T-helper 22 cell (primary cell): ENCODE measurements around the gene CUX1.

ENCODE experiments used
- DNase-seq: peaks from one replicate; pipeline ENCODE4 v3.0.0-alpha.2; 2020; ENCODE audit warnings: low read depth

CUX1 gene

DNA sequence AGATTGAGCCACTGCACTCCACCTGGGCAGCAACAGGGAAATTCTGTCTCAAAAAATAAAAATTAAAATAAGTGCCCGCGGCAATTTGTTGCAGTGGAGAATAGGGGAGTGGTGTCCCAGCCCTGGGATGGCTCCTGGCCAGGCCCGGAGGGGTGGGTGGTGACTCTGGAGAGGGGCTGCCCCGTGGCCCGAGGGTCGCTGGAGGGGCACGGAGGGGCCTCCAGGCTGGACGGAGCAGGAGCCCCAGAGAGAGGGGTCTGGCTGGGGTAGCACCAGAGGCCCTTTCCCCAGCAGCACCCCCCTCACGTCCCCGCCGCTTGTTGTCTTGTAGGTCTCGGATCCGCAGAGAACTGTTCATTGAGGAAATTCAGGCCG is 430.6 kb downstream of the CUX1 start:
- no peak for DNase-seq

DNA sequence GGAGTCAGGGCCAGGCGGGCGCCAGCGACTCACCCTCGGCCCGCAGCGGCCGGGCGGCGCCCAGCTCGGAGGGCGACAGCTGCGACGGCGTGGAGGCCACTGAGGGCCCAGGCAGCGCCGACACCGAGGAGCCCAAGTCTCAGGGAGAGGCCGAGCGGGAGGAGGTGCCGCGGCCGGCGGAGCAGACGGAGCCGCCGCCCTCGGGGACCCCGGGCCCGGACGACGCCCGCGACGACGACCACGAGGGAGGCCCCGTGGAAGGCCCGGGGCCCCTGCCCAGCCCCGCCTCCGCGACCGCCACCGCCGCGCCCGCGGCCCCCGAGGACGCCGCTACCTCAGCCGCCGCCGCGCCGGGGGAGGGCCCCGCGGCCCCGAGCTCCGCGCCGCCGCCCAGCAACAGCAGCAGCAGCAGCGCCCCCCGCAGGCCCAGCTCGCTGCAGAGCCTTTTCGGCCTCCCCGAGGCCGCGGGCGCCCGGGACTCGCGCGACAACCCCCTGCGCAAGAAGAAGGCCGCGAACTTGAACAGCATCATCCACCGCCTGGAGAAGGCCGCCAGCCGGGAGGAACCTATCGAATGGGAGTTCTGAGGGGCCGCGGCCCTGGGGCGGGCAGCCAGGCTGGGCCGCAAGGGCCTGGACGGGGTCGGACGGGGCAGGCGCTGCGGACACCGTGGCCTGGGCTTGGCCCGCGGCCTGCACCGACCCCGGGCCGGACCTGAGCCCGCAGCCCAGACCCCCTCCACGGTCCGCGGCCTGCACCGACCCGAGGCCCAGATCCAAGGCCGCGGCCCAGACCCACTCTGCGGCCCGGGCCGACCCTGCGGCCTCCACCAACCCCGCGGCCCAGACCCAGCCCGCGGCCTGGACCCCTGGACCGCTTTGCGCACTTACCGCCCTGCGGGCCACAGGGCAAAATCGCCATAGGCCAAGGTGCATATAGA is 431.3 kb downstream of the CUX1 start:
- DNase-seq: no peak

DNA sequence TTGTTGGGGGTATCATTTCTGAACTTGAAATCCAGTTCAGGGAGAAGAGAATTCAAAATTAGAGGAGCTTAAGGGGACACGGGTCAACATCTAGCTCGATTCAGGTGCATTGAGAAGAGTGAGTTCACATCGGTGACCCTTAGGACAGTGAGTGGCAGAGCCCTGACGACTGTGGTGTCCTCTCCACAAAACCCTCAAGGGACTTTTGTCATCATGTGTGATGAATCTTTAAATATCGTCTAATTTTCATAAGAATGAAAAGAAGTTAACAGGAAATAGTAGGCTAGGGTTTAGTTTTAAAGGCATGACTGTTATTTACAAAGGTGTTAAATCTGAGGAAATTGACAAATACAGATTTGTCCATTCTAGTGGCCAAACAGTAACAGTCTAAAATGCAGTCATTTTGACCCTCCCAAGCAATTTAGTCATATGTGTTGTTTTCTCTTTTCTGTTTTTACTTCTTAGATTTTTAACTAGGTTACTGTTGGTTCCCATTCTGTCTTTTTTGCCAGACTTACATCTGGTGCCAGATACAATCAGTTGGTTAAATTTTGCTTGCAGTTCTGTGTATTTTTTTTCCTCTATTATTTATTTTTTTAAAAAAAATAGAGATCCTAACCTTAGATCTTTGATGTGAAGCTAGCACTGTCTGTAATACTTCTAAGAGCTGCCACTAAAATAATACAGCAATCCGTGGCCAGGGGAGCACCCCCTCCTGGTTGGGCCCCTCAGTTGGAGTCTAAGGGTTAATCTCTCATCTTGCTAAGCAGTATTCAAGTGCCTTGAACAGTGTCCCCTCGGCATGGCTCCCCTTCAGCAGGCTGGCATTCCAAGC is 434.3 kb downstream of the CUX1 start:
- no peak for DNase-seq

DNA sequence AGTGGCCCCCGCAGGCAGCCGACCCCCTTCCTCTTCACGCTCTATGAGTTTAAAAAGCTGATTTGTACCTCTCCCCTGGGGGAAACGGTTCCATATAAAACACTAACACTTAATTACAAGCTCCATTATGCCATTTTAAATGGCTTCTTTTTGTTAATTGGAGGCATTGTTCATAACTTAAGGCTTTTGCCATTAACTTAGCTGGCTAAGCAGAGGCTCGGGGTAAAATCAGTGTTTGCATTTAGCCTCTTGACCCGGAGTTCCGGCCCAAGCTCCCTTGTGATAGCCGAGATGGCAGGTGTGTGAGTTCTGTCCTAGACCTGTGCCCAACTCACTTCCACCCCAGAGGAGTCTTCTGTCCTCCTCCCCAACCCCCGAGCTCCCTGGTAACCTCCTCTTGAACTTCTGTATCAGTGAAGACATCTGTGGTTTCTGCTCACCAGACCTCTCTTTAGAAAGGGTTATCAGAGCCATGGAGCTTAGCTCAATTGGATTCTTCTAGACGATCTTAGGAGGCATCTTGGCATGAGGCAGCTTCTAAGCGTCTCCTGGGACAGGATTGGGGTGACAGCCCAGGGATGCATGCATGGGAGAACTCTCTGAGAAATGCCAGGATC is 435.0 kb downstream of the CUX1 start:
- DNase-seq: no peak

DNA sequence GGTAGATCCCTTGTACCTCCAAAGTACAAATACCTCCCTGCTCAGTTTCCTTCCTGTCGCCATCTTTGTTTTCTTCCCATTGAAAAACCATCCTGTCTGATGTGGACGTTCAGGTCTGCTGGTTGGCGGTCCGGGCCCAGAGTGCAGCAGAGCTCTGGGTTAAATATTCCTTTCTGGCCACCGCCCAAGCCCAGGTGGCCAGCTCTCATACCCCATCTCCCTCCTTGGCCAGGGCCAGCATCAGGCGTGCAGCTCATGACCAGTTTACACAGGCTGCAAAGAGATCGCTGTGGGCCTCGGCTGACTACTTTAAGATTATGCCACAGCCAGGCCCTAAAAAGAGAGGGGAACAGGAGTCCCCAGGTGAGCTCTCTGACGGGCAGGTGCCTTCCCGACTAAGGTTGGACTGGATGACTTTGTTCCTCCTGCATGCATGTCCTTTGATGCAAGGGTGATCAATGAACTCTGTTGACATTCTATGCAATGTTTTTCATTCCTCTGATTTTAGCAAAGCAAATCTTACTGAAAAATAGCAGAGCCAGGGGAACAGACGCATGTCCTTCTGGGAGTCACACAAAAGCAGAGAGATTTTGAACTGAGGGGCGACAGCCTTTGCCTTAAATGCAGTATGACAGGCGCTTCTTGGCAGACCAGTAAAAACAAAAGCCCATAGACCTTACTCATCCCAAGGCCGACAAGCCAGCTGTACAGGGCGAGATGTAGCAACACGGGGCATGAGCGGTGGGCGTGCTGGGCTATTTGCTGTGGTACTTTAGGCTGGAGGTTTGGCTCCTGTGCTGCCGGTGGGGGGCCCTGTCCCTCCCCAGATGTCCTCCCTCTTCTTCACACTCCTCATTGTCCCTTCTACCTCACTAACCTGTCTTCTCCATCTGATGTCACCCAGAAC is 435.9 kb downstream of the CUX1 start:
- DNase-seq: no peak

DNA sequence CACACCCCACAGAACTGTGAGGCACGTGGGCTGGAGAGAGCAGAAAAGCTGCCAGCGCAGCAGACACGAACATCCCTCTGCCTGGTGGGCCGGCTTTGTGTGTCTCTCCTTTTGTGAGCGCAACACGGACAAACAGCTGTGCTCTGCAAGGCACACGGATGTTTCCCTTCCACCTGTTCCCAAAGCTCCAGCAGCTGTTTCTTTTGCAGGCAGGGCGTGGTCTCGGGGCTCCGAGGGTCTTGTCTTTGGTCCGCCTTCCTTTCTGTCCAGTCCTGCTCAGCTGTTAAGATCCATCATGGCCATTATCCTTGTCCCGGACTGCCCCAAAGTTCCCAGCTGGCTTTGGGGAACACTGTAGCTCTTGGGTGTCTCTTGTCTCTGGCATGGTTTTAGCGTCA is 436.5 kb downstream of the CUX1 start:
- DNase-seq: no peak

DNA sequence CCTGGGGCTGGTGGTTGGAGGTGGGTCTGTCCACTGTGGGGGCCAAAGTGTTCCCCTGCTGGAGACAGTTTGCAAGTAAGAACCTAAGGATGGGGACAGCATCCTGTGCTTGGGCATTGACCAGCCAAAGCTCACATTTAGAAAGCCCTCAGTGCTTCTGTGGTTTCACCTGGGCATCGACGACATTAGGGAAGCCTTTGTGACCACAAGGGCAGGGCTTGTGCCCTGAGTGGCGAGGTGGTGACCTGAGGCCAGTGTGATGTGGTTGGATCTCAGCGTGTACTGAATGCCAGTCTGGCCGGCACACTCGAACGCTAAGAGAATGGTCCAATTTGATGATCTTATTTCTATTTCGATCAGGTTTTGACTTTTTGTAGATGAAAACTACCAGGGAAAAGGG is 437.1 kb downstream of the CUX1 start:
- no peak for DNase-seq

DNA sequence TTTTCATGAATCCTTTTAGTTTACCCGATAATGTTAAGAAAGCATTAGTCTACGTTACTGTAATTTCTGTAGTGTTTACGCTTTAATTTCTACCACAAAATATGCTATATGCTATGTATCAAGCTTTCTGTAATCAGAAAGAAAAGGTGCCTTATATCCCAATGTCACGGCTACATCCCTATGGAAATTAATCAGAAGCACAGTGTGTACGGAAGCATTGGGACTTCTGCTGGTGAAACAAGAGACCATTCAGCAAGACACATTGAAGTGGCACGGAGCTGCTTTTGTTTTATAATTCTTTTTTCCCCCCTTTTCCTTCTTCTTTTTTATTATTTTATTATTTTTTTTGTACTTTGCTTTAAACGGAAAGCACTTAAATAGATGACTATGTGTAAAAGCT is 438.1 kb downstream of the CUX1 start:
- no peak for DNase-seq

DNA sequence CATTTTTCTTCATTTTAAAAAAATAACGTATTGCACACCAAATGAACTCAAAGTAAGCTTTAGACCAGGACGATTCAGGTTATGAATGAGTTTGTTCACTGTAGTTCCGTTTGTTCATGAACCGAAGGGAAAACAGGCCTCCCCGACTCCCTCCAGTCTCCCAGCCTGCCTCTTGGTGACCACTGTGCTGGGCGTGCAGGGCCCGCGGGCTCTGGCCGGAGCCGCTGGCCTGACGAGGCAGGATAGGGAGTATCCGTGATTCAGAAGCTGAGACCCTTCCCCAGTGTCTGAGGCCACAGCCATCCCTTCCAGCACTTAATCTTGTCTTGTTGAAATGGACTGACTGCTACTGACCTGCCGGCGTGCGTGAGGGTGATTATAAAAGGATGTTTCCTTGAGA is 438.5 kb downstream of the CUX1 start:
- DNase-seq: no peak

DNA sequence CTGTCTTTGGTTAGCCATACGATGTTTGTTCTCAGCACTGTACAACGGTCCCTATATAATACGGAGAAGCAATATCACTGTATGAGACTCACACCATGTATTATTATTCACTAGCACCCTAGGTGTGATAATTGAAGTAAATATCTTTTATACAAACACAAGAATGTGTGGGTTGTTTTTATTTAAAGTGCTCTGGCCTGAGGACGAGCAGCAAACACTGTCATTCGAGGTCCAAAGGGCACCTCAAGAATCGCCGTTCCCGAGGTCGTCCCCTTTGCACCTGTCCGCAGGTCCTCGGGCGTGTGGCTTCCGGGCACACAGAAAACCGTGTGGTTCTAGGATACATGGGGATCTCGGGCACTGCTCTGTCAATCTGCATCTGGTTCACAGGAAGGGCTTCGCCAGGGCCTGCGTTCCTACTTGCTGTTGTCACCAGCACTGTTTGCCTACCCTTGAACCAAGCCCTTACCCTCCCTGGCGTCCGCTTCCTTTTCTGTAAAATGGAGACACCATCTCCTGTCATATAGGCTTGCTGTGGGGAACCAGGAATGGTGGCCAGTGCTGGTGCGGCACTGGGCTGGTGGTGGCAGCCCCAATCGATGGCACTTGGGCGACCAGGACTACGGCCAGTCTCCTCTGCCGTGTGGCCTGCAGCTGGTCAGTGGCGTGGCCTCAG is 440.8 kb downstream of the CUX1 start:
- no peak for DNase-seq

DNA sequence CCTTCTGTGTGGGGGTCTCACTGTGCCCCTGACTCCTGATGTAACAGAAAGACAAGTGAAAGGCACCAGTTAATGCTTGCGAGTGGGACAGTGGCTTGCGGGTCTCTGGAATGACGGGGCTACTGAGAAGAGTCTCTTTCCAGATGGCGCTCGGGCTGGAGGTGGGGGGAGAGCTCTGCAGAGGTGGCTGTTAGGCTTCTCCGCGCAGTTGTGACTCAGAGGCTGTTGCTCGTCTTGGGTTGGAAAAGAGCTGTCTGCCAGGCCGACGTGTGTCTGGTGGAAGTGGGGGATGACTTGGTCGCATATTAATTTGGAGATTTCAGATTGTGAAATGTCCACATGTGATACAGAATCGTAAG is 441.3 kb downstream of the CUX1 start:
- no peak for DNase-seq

DNA sequence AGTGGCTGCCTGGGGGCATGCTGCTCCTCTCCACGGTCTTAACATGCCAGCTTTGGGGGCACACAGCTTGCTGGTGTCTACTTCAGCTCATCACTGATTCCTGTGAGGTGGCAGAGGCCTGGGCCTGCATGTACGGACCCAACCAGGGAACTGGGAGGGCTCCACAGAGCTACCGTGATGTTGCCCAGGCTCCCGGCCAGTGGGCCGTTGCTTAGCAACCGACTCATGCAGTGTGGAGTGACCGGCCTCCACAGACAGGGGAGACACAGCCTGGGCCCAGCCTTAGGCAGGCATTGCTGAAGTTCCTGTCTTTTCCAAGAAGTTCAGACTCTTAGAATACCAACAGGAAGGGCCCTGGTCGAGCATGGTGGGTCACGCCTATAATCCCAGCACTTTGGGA is 443.4 kb downstream of the CUX1 start:
- DNase-seq: no peak

DNA sequence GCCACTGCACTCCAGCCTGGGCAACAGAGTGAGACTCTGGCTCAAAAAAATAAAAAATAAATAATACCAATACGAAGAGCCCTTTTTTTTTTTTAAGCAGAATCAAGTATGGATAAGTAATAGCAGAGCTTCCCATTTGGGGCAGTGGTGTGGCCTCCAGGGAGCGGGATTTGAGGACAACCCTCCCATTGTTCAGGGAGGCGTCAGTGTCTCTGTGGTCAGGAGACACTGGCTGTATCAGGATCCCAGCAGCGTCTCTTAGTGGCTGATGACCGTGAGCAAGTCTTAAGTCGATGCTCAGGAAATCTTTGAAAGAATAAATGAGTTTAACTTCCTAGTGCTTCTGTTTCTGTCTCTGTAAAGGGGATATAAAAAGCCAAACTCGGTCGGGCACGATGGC is 444.0 kb downstream of the CUX1 start:
- no peak for DNase-seq

DNA sequence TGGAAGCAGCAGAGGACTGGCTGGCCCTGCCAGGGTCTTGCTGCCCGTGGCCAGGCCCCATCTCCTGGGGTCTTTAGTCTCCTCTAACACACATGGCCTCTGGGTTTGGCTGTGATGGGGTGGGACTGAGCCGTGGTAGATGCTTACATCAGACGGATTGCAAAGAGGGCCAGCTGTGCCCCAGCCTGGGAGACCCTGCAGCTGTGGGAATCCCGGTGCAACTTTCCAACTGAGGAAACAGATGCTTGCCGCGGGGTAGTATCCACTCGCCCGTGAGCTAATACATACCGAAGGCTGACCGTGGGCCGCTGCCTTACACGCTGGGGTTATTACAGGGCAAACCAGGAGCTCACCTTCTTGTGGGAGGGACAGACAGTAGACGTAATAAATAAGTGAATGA is 445.1 kb downstream of the CUX1 start:
- no peak for DNase-seq

DNA sequence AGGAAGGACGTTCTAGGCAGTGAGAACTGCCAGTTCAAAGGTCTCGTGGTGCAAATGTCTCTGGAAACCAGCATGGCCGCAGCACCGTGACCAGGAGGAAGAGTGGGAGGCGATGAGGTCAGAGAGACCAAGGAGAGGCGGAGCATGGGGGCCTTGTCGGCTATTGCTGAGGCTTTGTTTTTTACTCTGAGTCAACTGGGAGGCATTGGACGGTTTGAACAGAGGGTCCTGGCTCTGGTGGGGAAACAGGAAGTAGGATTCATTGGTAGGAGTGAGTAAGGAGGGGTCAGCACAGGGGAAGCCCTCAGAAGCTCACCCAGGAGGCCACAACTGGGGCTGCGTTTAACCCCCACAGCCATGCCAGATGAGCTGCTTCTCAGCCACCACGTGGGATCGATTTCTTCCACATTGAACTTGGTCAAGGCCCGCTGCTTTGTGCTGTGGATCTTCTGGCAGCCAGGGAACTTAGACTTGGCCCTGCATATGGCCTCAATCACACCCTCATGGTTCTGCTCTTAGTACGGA is 447.0 kb downstream of the CUX1 start:
- no peak for DNase-seq

DNA sequence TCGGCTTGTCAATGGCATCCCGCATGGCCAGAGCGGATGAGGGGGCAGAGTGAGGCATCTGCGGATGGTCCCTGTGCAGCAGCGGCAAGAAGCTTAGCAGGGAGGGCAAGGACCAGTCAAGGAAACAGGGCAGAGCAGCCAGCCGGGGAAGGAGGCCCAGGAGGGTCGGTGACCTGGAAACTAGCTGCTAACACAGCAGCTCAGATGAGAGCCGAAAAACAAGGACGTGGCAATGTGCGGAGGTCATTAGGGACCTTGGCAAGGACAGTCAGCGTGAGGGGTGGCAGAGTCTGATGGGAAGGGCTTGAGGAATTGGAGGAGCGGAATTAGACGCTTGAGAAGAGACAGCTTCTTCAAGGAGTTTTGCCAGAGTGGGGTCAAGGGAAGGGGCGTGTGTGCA is 449.1 kb downstream of the CUX1 start:
- no peak for DNase-seq

DNA sequence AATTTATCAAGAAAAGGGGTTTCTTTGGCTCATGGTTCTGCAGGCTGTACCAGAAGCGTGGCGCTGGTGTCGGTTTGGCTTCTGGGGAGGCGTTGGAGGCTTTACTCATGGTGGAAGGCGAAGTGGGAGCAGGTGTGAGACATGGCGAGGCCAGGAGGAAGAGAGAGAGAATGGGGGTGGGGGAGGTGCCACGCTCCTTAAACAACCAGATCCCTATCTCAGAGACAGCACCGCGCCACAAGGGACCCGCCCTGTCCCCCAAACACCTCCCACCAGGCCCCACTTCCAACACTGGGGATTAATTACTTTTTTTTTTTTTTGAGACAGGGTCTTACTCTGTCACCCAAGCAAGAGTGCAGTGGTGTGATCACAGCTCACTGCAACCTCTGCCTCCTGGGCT is 451.2 kb downstream of the CUX1 start:
- DNase-seq: no peak

DNA sequence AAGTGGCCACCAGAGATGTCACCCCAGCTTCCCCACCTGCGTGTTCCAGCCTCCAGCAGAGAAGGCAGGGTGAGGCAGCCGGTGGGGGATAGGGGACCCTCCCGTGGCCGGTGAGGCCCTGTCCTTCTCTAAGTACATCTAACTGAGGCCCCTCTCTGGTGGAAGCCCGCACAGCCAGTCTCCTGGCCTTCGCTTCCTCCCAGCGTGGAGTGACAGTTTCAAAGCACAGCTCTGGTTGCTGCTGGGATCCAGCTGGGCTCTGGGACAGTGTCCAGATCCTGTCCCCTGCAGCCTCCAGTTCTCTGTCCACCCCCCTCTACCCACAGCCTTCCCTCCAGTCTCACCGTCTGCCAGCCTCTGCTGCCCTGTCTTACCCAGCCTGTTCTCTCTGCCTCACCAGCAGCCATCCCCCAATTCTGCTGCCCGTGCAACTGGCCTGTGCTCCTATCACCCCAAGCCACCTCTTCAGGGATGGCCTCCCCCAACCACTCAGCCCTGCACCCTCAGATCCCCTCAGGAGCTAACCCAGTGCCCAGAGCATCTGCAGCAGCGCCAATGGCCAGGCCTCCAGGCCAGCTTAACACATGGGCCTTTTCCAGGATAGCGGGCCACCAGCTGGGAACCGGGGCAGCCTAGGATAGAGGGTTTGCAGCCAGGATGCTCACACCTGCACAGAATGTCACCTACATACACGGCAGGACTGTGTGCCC is 452.9 kb downstream of the CUX1 start:
- no peak for DNase-seq

DNA sequence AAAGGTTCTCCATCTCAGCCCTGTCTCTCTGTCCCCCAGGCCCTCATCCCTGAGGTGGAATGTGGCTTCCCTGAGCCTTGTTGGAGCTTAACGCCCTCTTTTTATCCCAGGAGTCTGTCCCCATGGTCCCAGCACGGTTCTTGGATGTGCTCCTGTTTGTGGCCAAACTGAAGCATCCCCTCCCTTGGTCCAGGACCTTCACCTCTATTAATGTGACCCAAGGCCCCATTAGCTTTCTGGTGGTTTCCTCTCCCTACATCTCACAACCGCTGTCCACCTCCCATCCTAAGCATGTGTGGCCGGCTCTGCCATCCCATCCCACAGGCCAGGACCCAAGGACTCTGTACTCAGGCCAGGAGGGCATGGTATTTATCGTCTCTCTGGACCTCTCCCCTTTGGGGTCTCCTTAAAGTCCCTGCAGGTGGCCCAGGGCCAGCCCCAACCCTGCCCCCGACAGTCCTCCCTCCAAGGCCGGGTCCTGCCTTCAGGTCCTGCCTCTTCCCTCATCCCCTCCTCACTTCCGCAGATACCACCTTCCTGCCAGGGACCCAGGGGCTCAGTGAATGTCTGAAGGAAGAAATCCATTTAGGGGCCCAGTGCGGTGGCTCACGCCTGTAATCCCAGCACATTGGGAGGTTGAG is 453.9 kb downstream of the CUX1 start:
- DNase-seq: no peak
